Suprapubic skin (tissue), 3 donors: Measurements from ENCODE around the gene ZNF579.

ENCODE experiments used
- POLR2A ChIP-seq, 2 donors: fragments of 450-650 bp; IDR thresholded peaks; one replicate each; pipeline ENCODE4 v1.6.1; 2017; ENCODE audit warnings: antibody characterized with exemption in 2 of 2, mild to moderate bottlenecking in 2 of 2, moderate library complexity in 2 of 2
- TF ChIP-seq, protein P1 (sequence below), 2 donors: fragments of 200-600 bp in 1 of 2; fragments of 450-650 bp in 1 of 2; sonication (generic) in 1 of 2; IDR thresholded peaks; one replicate each; pipeline ENCODE4 v1.5.1; 2016 to 2019; ENCODE audit warnings: antibody characterized with exemption in 2 of 2, mild to moderate bottlenecking in 1 of 2, moderate library complexity in 1 of 2

DNA sequence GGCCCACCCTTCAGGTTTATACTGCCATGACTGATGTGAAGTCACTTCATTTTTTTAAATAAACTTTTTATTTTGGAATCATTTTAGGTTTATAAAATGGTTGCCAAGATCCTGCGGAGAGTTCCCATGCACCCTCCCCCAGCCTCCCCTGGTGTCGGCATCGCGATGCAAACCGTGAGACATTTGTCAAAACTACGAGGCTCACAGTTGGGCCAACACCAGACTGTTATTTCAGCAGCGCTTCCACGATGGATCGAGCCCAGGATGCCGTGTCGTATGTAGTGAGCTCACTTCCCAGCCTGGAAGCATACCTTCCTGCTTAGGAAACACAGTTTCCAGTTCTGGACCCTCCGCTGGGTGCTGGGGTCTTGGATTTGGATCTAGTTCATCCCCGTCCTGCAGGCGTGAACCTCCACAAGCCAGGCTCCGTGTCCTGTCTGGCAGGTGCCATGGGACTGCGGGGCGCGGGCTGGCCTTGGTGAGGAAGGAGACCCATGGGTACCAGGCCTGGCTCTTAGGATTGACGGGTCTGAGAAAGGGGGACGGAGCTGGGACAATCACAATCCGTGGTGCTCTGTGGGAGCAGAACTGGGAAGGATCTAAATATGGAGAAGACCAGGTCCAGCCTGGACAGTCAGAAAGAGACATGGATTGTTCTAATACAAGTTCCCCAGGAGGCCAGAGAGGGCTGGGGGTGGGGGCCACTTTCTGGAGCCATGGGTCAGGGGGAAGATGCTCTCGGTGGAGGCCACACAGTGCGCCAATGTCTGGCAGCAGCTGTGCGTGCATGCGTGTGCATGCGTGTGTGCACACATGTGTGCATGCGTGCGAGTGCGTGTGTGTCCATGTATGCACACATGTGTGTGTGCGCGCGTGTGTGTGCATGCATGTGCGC lies 41.3 kb downstream of the ZNF579 start:
- TF ChIP-seq, protein P1, sequence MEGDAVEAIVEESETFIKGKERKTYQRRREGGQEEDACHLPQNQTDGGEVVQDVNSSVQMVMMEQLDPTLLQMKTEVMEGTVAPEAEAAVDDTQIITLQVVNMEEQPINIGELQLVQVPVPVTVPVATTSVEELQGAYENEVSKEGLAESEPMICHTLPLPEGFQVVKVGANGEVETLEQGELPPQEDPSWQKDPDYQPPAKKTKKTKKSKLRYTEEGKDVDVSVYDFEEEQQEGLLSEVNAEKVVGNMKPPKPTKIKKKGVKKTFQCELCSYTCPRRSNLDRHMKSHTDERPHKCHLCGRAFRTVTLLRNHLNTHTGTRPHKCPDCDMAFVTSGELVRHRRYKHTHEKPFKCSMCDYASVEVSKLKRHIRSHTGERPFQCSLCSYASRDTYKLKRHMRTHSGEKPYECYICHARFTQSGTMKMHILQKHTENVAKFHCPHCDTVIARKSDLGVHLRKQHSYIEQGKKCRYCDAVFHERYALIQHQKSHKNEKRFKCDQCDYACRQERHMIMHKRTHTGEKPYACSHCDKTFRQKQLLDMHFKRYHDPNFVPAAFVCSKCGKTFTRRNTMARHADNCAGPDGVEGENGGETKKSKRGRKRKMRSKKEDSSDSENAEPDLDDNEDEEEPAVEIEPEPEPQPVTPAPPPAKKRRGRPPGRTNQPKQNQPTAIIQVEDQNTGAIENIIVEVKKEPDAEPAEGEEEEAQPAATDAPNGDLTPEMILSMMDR (IDR thresholded peaks at IDR 0.05) = no peak
- no peak for TF ChIP-seq POLR2A (IDR thresholded peaks at IDR 0.05)
